DOHH2 (cell line): ENCODE results near the gene PORCN.

ENCODE experiments used
- H3F3A ChIP-seq: fragments of 200-600 bp; sonication (generic), shearing (Covaris generic); 2 replicates; pipeline ENCODE4 v1.6.0; 2016; ENCODE audit warnings: antibody characterized with exemption, mild to moderate bottlenecking; ENCODE audit not compliant: control insufficient read depth, insufficient read depth
- H3K27ac ChIP-seq: fragments of 200-600 bp; sonication (generic); 2 replicates; pipeline ENCODE4 v1.5.1; 2014; ENCODE audit warnings: low read depth, mild to moderate bottlenecking, low read length, moderate library complexity
- H3K27me3 ChIP-seq: fragments of 200-600 bp; sonication (generic); 2 replicates; pipeline ENCODE4 v1.6.1; 2014; ENCODE audit warnings: mild to moderate bottlenecking, low read length, mixed read lengths; ENCODE audit not compliant: control insufficient read depth
- H3K36me3 ChIP-seq: fragments of 200-600 bp; sonication (generic); 2 replicates; pipeline ENCODE4 v1.6.1; 2014; ENCODE audit warnings: mild to moderate bottlenecking, low read length, moderate library complexity, mixed read lengths; ENCODE audit not compliant: control insufficient read depth
- H3K4me1 ChIP-seq: fragments of 200-600 bp; sonication (generic); 2 replicates; pipeline ENCODE4 v1.6.1; 2014; ENCODE audit warnings: mild to moderate bottlenecking, low read length, mixed read lengths; ENCODE audit not compliant: control insufficient read depth
- H3K4me2 ChIP-seq: fragments of 200-600 bp; sonication (generic); 2 replicates; pipeline ENCODE4 v1.6.0; 2014; ENCODE audit warnings: mild to moderate bottlenecking, low read length, moderate library complexity
- H3K4me3 ChIP-seq: fragments of 200-600 bp; sonication (generic); 2 replicates; pipeline ENCODE4 v1.5.1; 2014; ENCODE audit warnings: mild to moderate bottlenecking, low read length, mixed read lengths
- H3K79me2 ChIP-seq: fragments of 200-600 bp; sonication (generic); 2 replicates; pipeline ENCODE4 v1.6.1; 2014; ENCODE audit warnings: mild to moderate bottlenecking, low read length, mixed read lengths; ENCODE audit not compliant: control insufficient read depth
- H3K9me2 ChIP-seq: fragments of 200-600 bp; sonication (generic); replicated peaks from 2 replicates; pipeline ENCODE4 v1.6.1; 2014; ENCODE audit warnings: mild to moderate bottlenecking, low read length, mixed read lengths; ENCODE audit not compliant: control insufficient read depth
- H3K9me3 ChIP-seq: fragments of 200-600 bp; sonication (generic); 2 replicates; pipeline ENCODE4 v1.6.1; 2014; ENCODE audit warnings: antibody characterized with exemption, low read length, mixed read lengths; ENCODE audit not compliant: control insufficient read depth, insufficient read depth
- H4K20me1 ChIP-seq: fragments of 200-600 bp; sonication (generic); 2 replicates; pipeline ENCODE4 v1.6.0; 2014; ENCODE audit warnings: low read depth, mild to moderate bottlenecking, antibody characterized with exemption, low read length, moderate library complexity; ENCODE audit not compliant: control insufficient read depth, insufficient read depth
- CTCF ChIP-seq: fragments of 200-600 bp; sonication (generic); IDR thresholded peaks from one replicate; pipeline ENCODE4 v1.5.1; 2014; ENCODE audit warnings: antibody characterized with exemption, mild to moderate bottlenecking, low read depth, low read length; ENCODE audit not compliant: poor library complexity, severe bottlenecking
- EZH2phosphoT487 ChIP-seq: fragments of 200-600 bp; sonication (generic); IDR thresholded peaks from 2 replicates; pipeline ENCODE4 v1.6.1; 2017; ENCODE audit warnings: borderline replicate concordance, mild to moderate bottlenecking, antibody characterized with exemption, low read length, moderate library complexity, mixed read lengths

The PORCN gene

GRCh38 chrX:48473704-48473990, 35.1 kb upstream of the PORCN start:
- H3K4me2 ChIP-seq: no peak overlapping the region
- peaks cover 10% of the 10 kb centered on the region for H3K36me3 ChIP-seq
- no peaks in the 10 kb centered on the region for H3F3A ChIP-seq
- TF ChIP-seq CTCF (no peak), EZH2phosphoT487 (no peak)
- no peaks in the 10 kb centered on the region for H3K9me2 ChIP-seq
- no peaks in the 10 kb centered on the region for H3K27me3 ChIP-seq
- no peak overlapping the region for H3K4me3 ChIP-seq
- H3K4me1 ChIP-seq: peaks cover 22% of the 10 kb centered on the region
- H4K20me1 ChIP-seq: 0 out of 2 replicates have a peak, but pooled peaks cover 4% of the 10 kb centered on the region
- H3K9me3 ChIP-seq: no peaks in the 10 kb centered on the region
- peaks cover 48% of the 10 kb centered on the region for H3K79me2 ChIP-seq
- no peak overlapping the region for H3K27ac ChIP-seq

GRCh38 chrX:48474127-48474526, 34.7 kb upstream of the PORCN start:
- H3K9me3 ChIP-seq: no peaks in the 10 kb centered on the region
- H3F3A ChIP-seq: no peaks in the 10 kb centered on the region
- H3K9me2 ChIP-seq: no peaks in the 10 kb centered on the region
- no peak overlapping the region for H3K4me3 ChIP-seq
- H3K27ac ChIP-seq: no peak overlapping the region
- H3K4me1 ChIP-seq: peaks cover 22% of the 10 kb centered on the region
- H3K4me2 ChIP-seq: peak overlapping the region; percentile 80; the same call in 1 of the 2 replicates
- peaks cover 6% of the 10 kb centered on the region for H3K36me3 ChIP-seq
- H4K20me1 ChIP-seq: 0 out of 2 replicates have a peak, but pooled peaks cover 4% of the 10 kb centered on the region
- TF ChIP-seq CTCF (peak; percentile 32), EZH2phosphoT487 (no peak)
- H3K79me2 ChIP-seq: peaks cover 47% of the 10 kb centered on the region
- no peaks in the 10 kb centered on the region for H3K27me3 ChIP-seq

- H3K4me1 ChIP-seq: peaks cover 19% of the 10 kb centered on the region
- peak overlapping the region; percentile 80 for H3K4me2 ChIP-seq
- peak overlapping the region; percentile 92 for H3K4me3 ChIP-seq
- no peaks in the 10 kb centered on the region for H3F3A ChIP-seq
- 0 out of 2 replicates have a peak, but pooled peaks cover 4% of the 10 kb centered on the region for H4K20me1 ChIP-seq
- H3K27ac ChIP-seq: no peak overlapping the region
- H3K9me3 ChIP-seq: no peaks in the 10 kb centered on the region
- no peaks in the 10 kb centered on the region for H3K27me3 ChIP-seq
- H3K36me3 ChIP-seq: peaks cover 10% of the 10 kb centered on the region
- H3K9me2 ChIP-seq: no peaks in the 10 kb centered on the region
- no peak for TF ChIP-seq EZH2phosphoT487
- no peak for TF ChIP-seq CTCF
- peaks cover 44% of the 10 kb centered on the region for H3K79me2 ChIP-seq
These were observed 34.2 kb upstream of the PORCN start for GRCh38 chrX:48474581-48474980.
